Loucy (cell line): ENCODE results near the gene CRHR1.
"Not testable (repeated sequence)": the region's sequence is repeated elsewhere in the genome, so short reads cannot be mapped to it uniquely, and the experiment has no call there.

ENCODE experiments used
- H2AFZ ChIP-seq: fragments of 200-600 bp; sonication (generic); 2 replicates; pipeline ENCODE4 v1.6.0; 2016; ENCODE audit warnings: antibody characterized with exemption, mild to moderate bottlenecking, low read length, moderate library complexity
- H3F3A ChIP-seq: fragments of 200-600 bp; 2 replicates; pipeline ENCODE4 v1.6.0; 2016; ENCODE audit warnings: antibody characterized with exemption, low read depth, mild to moderate bottlenecking
- H3K27me3 ChIP-seq: fragments of 200-600 bp; sonication (generic); 2 replicates; pipeline ENCODE4 v1.6.1; 2014; ENCODE audit warnings: low read length, mild to moderate bottlenecking; ENCODE audit not compliant: insufficient read depth, poor library complexity, severe bottlenecking
- H3K36me3 ChIP-seq: fragments of 200-600 bp; sonication (generic); 2 replicates; pipeline ENCODE4 v1.6.1; 2016; ENCODE audit warnings: low read length; ENCODE audit not compliant: insufficient read depth
- H3K4me1 ChIP-seq: fragments of 200-600 bp; sonication (generic); 2 replicates; pipeline ENCODE4 v1.5.1; 2014; ENCODE audit warnings: low read length, mild to moderate bottlenecking; ENCODE audit not compliant: insufficient read depth, poor library complexity, severe bottlenecking
- H3K4me2 ChIP-seq: fragments of 200-600 bp; sonication (generic); 2 replicates; pipeline ENCODE4 v1.6.0; 2014; ENCODE audit warnings: antibody characterized with exemption, low read length, low read depth, mild to moderate bottlenecking; ENCODE audit not compliant: poor library complexity, severe bottlenecking
- H3K4me3 ChIP-seq: fragments of 200-600 bp; sonication (generic); 2 replicates; pipeline ENCODE4 v1.5.1; 2014; ENCODE audit warnings: low read length, mild to moderate bottlenecking, mixed read lengths; ENCODE audit not compliant: poor library complexity, severe bottlenecking
- H3K79me2 ChIP-seq: fragments of 200-600 bp; sonication (generic); 2 replicates; pipeline ENCODE4 v1.6.1; 2014; ENCODE audit warnings: low read length; ENCODE audit not compliant: insufficient read depth
- H3K9ac ChIP-seq: fragments of 200-600 bp; sonication (generic); 2 replicates; pipeline ENCODE4 v1.6.0; 2014; ENCODE audit warnings: mild to moderate bottlenecking, low read depth, low read length, moderate library complexity; ENCODE audit not compliant: poor library complexity, severe bottlenecking
- H3K9me2 ChIP-seq: fragments of 200-600 bp; sonication (generic); replicated peaks from 2 replicates; pipeline ENCODE4 v1.6.1; 2016; ENCODE audit warnings: low read depth, low read length, mixed read lengths
- H3K9me3 ChIP-seq: fragments of 200-600 bp; sonication (generic); 2 replicates; pipeline ENCODE4 v1.6.1; 2014; ENCODE audit warnings: mild to moderate bottlenecking, antibody characterized with exemption, low read length, low read depth; ENCODE audit not compliant: insufficient read depth
- H4K20me1 ChIP-seq: fragments of 200-600 bp; sonication (generic); 2 replicates; pipeline ENCODE4 v1.6.0; 2014; ENCODE audit warnings: antibody characterized with exemption, low read length, mild to moderate bottlenecking; ENCODE audit not compliant: insufficient read depth, poor library complexity, severe bottlenecking
- CTCF ChIP-seq: fragments of 200-600 bp; sonication (generic); conservative IDR thresholded peaks from 2 replicates; pipeline ENCODE4 v1.5.1; 2014; ENCODE audit warnings: mild to moderate bottlenecking, antibody characterized with exemption, low read length
- EZH2phosphoT487 ChIP-seq: fragments of 200-600 bp; IDR thresholded peaks from 2 replicates; pipeline ENCODE4 v1.6.1; 2018; ENCODE audit warnings: antibody characterized with exemption, mild to moderate bottlenecking, moderate library complexity, borderline replicate concordance

Gene CRHR1

DNA sequence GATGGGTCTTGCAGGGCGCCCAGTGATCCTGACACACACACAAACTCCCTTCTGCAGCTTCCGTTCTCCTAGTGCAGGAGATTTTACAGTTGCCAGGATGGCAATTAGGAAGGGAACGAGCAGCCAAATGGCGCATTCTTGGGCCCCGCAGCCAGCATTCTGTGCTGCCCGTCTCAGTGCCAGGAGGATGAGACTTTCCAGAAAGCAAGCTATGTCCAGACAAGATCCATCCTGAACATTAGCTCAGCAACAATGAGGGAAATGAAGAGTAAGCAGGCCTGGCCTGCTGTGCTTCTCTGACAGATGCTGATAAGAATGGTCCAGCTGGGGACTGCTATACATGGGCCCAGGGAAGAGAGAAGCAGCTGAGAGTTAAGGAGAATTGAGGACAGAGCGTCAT lies 77.0 kb downstream of the CRHR1 start:
- Histone ChIP-seq H3K27me3 (peaks cover 4% of the 10 kb centered on the region), H3K9me3 (no peaks in the 10 kb centered on the region), H3K4me1 (no peaks in the 10 kb centered on the region), H3K4me2 (no peak overlapping the region), H3K36me3 (no peaks in the 10 kb centered on the region), H3K9ac (no peak overlapping the region), H4K20me1 (no peaks in the 10 kb centered on the region), H3K9me2 (no peaks in the 10 kb centered on the region), H3F3A (no peaks in the 10 kb centered on the region), H2AFZ (no peak overlapping the region), H3K79me2 (no peaks in the 10 kb centered on the region), H3K4me3 (no peak overlapping the region)
- TF ChIP-seq EZH2phosphoT487 (no peak), CTCF (no peak)

- not testable (repeated sequence) for H2AFZ ChIP-seq, H3K4me2 ChIP-seq, H3K4me3 ChIP-seq, H3K79me2 ChIP-seq, H3K9ac ChIP-seq, H4K20me1 ChIP-seq, H3K27me3 ChIP-seq, H3K9me3 ChIP-seq, H3K4me1 ChIP-seq, H3K36me3 ChIP-seq, H3F3A ChIP-seq, H3K9me2 ChIP-seq
Measured at GRCh38 chr17:45862127-45862526, 78.0 kb downstream of the CRHR1 start.

- H3K4me1 ChIP-seq, result no peaks in the 10 kb centered on the region
- H3K79me2 ChIP-seq, result no peaks in the 10 kb centered on the region
- H3K36me3 ChIP-seq, result no peaks in the 10 kb centered on the region
- no peaks in the 10 kb centered on the region for H3K9me3 ChIP-seq
- TF ChIP-seq EZH2phosphoT487, result no peak
- TF ChIP-seq CTCF, result no peak
- H3K27me3 ChIP-seq, result peaks cover 4% of the 10 kb centered on the region
- H3K4me2 ChIP-seq, result no peak overlapping the region
- no peaks in the 10 kb centered on the region for H3F3A ChIP-seq
- H3K9me2 ChIP-seq, result no peaks in the 10 kb centered on the region; the same call in 1 of the 2 replicates
- no peaks in the 10 kb centered on the region for H4K20me1 ChIP-seq
- H2AFZ ChIP-seq, result no peak overlapping the region
- no peak overlapping the region for H3K9ac ChIP-seq
- no peak overlapping the region for H3K4me3 ChIP-seq
Measured at GRCh38 chr17:45863857-45864654, 79.9 kb downstream of the CRHR1 start.

GRCh38 chr17:45867171-45867570 lies 83.1 kb downstream of the CRHR1 start:
- Histone ChIP-seq H3K4me2 (no peak overlapping the region), H3K4me1 (no peaks in the 10 kb centered on the region), H3K27me3 (peaks cover 4% of the 10 kb centered on the region), H3F3A (no peaks in the 10 kb centered on the region), H3K79me2 (no peaks in the 10 kb centered on the region), H3K9me3 (no peaks in the 10 kb centered on the region), H4K20me1 (no peaks in the 10 kb centered on the region), H3K9me2 (no peaks in the 10 kb centered on the region; the same call in 1 of the 2 replicates), H3K4me3 (no peak overlapping the region), H3K9ac (no peak overlapping the region), H3K36me3 (no peaks in the 10 kb centered on the region), H2AFZ (peak overlapping the region; percentile 64; the same call in 1 of the 2 replicates)
- no peak for TF ChIP-seq EZH2phosphoT487
- TF ChIP-seq CTCF, result no peak
